PC-3 (cell line): ENCODE measurements around the gene COPS3. TPM values are rescaled to one million over a fixed set of nuclear protein-coding genes. Genes with fewer than 3 reads are reported as not detected.

Source experiments
- ATAC-seq: fragments of 200-7000 bp; cut with Tn5 transposase; 2 replicates; pipeline ENCODE4 v1.9.1; 2020; ENCODE audit warnings: mild to moderate bottlenecking, moderate library complexity
- BruUV-seq: library from RNA; stranded (reverse); fragments of 400-500 nt; replicated peaks from 2 replicates; lab custom pipeline; 2021; lab: Mats Ljungman, UMichigan
- CTCF ChIA-PET: fragments of 300-600 bp; sonication (Branson Sonifier 250); formaldehyde crosslinking; loops from one replicate; lab custom pipeline; 2022; ENCODE audit warnings: antibody characterized with exemption; lab: Charles Lee
- POLR2A ChIA-PET: fragments of 300-600 bp; sonication (Branson Sonifier 250); formaldehyde crosslinking; loops from one replicate; lab custom pipeline; 2022; ENCODE audit warnings: antibody characterized with exemption; ENCODE audit not compliant: unreplicated experiment; lab: Charles Lee
- DNase-seq: peaks from one replicate; pipeline ENCODE4 v3.0.0-alpha.2; 2015
- H2AFZ ChIP-seq: fragments of 300-600 bp; sonication (generic); 2 replicates; pipeline ENCODE4 v1.6.0; 2016; ENCODE audit warnings: antibody characterized with exemption, low read length
- H3F3A ChIP-seq: fragments of 300-600 bp; sonication (generic); one replicate; pipeline ENCODE4 v1.6.0; 2017; ENCODE audit warnings: antibody characterized with exemption, low read length, control low read depth, mild to moderate bottlenecking; ENCODE audit not compliant: unreplicated experiment
- H3K27ac ChIP-seq: fragments of 300-600 bp; sonication (generic); 2 replicates; pipeline ENCODE4 v1.5.1; 2016; ENCODE audit warnings: mild to moderate bottlenecking, low read length
- H3K27me3 ChIP-seq: fragments of 300-600 bp; sonication (generic); 2 replicates; pipeline ENCODE4 v1.6.1; 2016; ENCODE audit warnings: low read length, mixed read lengths
- H3K36me3 ChIP-seq: fragments of 300-600 bp; sonication (generic); 2 replicates; pipeline ENCODE4 v1.6.1; 2016; ENCODE audit warnings: low read depth, mixed run types, low read length, mixed read lengths
- H3K4me1 ChIP-seq: fragments of 300-600 bp; sonication (generic); 2 replicates; pipeline ENCODE4 v1.5.1; 2016; ENCODE audit warnings: low read length; ENCODE audit not compliant: insufficient read depth
- H3K4me2 ChIP-seq: fragments of 300-600 bp; sonication (generic); 2 replicates; pipeline ENCODE4 v1.6.0; 2016; ENCODE audit warnings: low read length
- H3K4me3 ChIP-seq: fragments of 300-600 bp; sonication (generic); 2 replicates; pipeline ENCODE4 v1.5.1; 2016; ENCODE audit warnings: mild to moderate bottlenecking, low read length, mixed read lengths
- H3K79me2 ChIP-seq: fragments of 300-600 bp; sonication (generic); 2 replicates; pipeline ENCODE4 v1.6.1; 2017; ENCODE audit warnings: low read length, mixed read lengths
- H3K9ac ChIP-seq: fragments of 300-600 bp; sonication (generic); 2 replicates; pipeline ENCODE4 v1.6.0; 2016; ENCODE audit warnings: mild to moderate bottlenecking, low read length
- H3K9me2 ChIP-seq: fragments of 300-600 bp; sonication (generic); replicated peaks from 2 replicates; pipeline ENCODE4 v1.6.1; 2016; ENCODE audit warnings: mixed run types, low read length, mixed read lengths
- H3K9me3 ChIP-seq: fragments of 300-600 bp; sonication (generic); 2 replicates; pipeline ENCODE4 v1.6.1; 2016; ENCODE audit warnings: low read length, mixed read lengths
- H4K20me1 ChIP-seq: fragments of 300-600 bp; sonication (generic); 2 replicates; pipeline ENCODE4 v1.6.1; 2016; ENCODE audit warnings: low read length, mixed read lengths
- CTCF ChIP-seq: fragments of 300-600 bp; sonication (generic); conservative IDR thresholded peaks from 2 replicates; pipeline ENCODE4 v1.5.1; 2017; ENCODE audit warnings: antibody characterized with exemption, low read depth, mild to moderate bottlenecking, low read length
- EZH2 ChIP-seq: fragments of 300-600 bp; sonication (generic); IDR thresholded peaks from one replicate; pipeline ENCODE4 v1.6.1; 2017; ENCODE audit warnings: antibody characterized with exemption, mild to moderate bottlenecking, low read length; ENCODE audit not compliant: unreplicated experiment
- EZH2phosphoT487 ChIP-seq: fragments of 300-600 bp; sonication (generic); IDR thresholded peaks from 2 replicates; pipeline ENCODE4 v1.6.1; 2018; ENCODE audit warnings: mild to moderate bottlenecking, antibody characterized with exemption, low read length, borderline replicate concordance
- intact Hi-C: fragments of 100-400 bp; cut with micrococcal nuclease; formaldehyde crosslinking; loops from 2 replicates; pipeline ENCODE4 v1.9.0; 2023
- total RNA-seq: library from RNA; depleted of rRNA; stranded (reverse); fragments of >200 nt; gene quantifications from 2 replicates; pipeline ENCODE4 v1.2.3, GENCODE V29; 2014

COPS3 gene
- total RNA-seq, 1 experiment from 2014 or later = 205 TPM

GRCh38 chr17:17246879-17247278 is 34.2 kb downstream of the COPS3 start:
- peaks cover 43% of the 10 kb centered on the region for H3K36me3 ChIP-seq

GRCh38 chr17:17243163-17243562 is 37.9 kb downstream of the COPS3 start:
- Histone ChIP-seq H3K36me3 (peaks cover 26% of the 10 kb centered on the region), H3K79me2 (no peaks in the 10 kb centered on the region), H3K4me3 (no peak overlapping the region), H3F3A (peaks cover 5% of the 10 kb centered on the region), H3K27ac (no peak overlapping the region), H3K9me2 (no peaks in the 10 kb centered on the region), H3K27me3 (no peaks in the 10 kb centered on the region), H3K4me2 (no peak overlapping the region), H3K9ac (no peak overlapping the region), H2AFZ (no peak overlapping the region), H3K4me1 (no peaks in the 10 kb centered on the region), H4K20me1 (no peaks in the 10 kb centered on the region), H3K9me3 (no peaks in the 10 kb centered on the region)
- TF ChIP-seq CTCF = no peak
- ChIA-PET CTCF (no interaction called here), POLR2A (no interaction called here)
- DNase-seq (no peak), ATAC-seq (no peak)
- no TSS peak for BruUV-seq
- intact Hi-C loops = no loop called here

More at GRCh38 chr17:17246879-17247278, 34.2 kb downstream of the COPS3 start:
- Histone ChIP-seq H3K27me3 (no peaks in the 10 kb centered on the region), H4K20me1 (no peaks in the 10 kb centered on the region), H3K9me3 (no peaks in the 10 kb centered on the region), H3K4me1 (no peaks in the 10 kb centered on the region), H3K79me2 (no peaks in the 10 kb centered on the region), H3K4me3 (no peak overlapping the region), H3F3A (peaks cover 5% of the 10 kb centered on the region), H3K9ac (no peak overlapping the region), H2AFZ (no peak overlapping the region), H3K9me2 (no peaks in the 10 kb centered on the region), H3K4me2 (no peak overlapping the region), H3K27ac (no peak overlapping the region)
- no TSS peak for BruUV-seq
- ChIA-PET POLR2A (interaction anchor here (0.6 kb wide), 1 partner anchor 11 kb away, joined by 7 read pairs; no protein-coding TSS in a partner anchor), CTCF (no interaction called here)
- TF ChIP-seq CTCF (no peak), EZH2phosphoT487 (no peak), EZH2 (no peak)
- DNase-seq (no peak), ATAC-seq (no peak)
- intact Hi-C loops = no loop called here

- BruUV-seq = no TSS peak
- no peaks in the 10 kb centered on the region for H4K20me1 ChIP-seq
- DNase-seq = no peak
- intact Hi-C loops = no loop called here
- H3K4me1 ChIP-seq = no peaks in the 10 kb centered on the region
- no peak overlapping the region for H3K27ac ChIP-seq
- peaks cover 5% of the 10 kb centered on the region for H3F3A ChIP-seq
- H3K4me3 ChIP-seq = no peak overlapping the region
- H2AFZ ChIP-seq = no peak overlapping the region
- no peaks in the 10 kb centered on the region for H3K9me2 ChIP-seq
- no peak overlapping the region for H3K4me2 ChIP-seq
- no peak overlapping the region for H3K9ac ChIP-seq
- H3K79me2 ChIP-seq = no peaks in the 10 kb centered on the region
- no peaks in the 10 kb centered on the region for H3K9me3 ChIP-seq
- peaks cover 17% of the 10 kb centered on the region for H3K36me3 ChIP-seq
- ATAC-seq = no peak
- POLR2A ChIA-PET = no interaction called here
- TF ChIP-seq CTCF = no peak
- TF ChIP-seq EZH2phosphoT487 = no peak
- no peak for TF ChIP-seq EZH2
- CTCF ChIA-PET = no interaction called here
- H3K27me3 ChIP-seq = no peaks in the 10 kb centered on the region
These were observed 38.8 kb downstream of the COPS3 start for GRCh38 chr17:17242246-17242645.
